HG02884 (cell line): ENCODE measurements around the gene ERC2.

Source experiments
- ATAC-seq: cut with Tn5 transposase; IDR thresholded peaks from one replicate; pipeline ENCODE4 v1.9.1; 2021; ENCODE audit warnings: mild to moderate bottlenecking, moderate library complexity; ENCODE audit not compliant: unreplicated experiment

The ERC2 gene

DNA sequence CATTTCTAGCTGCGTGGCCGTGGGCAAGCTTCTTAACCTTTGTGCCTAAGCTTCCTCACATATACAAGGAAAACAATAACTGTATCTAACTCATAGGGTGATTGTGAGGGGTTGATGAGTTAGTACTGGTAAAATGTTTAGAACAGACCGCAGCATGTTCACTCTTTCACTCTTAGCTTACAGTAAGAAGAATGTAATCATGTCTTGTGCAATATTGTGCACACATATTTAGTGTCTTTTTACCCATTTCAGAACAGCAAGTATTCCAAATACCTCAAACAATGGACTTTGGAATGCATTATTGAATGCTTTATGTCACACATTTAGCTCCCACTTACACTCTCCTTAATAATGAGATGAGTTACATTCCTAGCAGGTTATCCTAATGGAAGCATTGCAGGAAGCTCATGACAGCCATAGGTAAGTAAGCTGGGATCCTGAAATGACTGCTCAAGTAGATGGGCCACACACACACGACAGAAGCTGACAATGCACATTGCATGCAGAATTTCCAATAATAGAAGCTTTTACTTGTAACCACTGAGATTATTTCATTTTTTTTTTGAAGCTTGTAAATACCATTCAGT lies 512.3 kb downstream of the ERC2 start:
- no peak for ATAC-seq

DNA sequence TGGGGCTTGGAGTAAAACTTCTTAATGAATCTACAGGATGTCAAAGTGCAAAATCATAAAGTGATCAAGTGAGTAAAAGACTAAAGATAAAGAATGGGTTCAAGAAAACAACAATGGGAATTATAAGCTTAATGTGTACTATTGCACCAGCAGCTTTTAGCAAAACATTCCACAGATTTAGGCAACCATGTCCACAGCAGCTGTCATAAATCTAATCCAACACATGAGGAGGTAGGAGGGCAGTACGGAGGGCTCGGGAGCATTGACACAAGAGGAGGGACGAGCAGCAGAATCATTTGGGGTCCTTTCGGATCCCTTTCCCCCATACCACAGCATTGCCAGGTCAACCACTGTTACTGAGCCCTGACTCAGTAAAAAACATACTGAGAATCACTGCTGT lies 516.9 kb downstream of the ERC2 start:
- no peak for ATAC-seq

DNA sequence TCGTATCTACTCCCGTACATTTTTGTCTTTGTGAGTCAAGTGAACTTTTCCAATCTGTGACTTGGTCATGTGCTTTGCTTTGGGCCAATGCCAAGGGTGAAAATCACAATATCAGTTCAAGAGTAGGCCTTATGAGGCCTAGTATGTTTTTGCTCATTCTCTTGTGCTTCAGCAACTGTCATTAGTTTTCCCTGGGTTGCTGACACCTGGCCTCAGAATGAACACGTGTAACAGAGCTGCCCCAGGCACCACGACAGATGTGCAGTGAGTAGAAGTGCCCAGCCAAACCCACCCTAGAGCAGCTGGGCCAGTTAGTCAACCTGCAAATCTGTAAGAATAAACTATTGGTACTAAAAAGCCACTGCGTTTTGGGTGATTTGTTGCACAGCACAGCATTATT lies 520.9 kb downstream of the ERC2 start:
- no peak for ATAC-seq

DNA sequence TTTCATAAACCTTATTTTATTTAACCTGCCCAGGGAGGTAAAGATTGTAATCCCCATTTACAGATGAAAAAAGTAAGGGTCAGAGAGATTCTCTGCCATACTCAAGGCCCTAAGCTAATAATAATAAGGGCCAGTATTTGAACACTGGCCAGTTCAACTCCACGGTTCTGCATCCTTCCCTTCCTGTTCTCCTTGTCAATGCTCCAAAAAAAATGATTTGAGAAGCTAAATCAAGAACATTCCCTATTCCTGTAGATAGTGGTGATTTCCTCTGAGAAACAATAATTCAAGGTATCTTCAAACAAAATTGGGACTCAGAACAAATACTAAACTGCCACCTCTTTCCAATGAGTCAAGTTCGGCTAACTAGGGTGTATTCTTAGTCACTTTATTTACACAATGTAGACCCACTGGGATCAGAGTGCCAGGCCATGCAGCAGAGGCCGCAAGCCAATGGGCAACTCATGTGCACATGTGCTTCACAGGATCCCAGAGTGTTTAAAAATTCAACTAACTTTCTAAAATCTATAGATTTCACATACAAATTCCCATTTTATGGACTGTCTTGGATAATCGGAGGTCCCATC lies 521.6 kb downstream of the ERC2 start:
- ATAC-seq = no peak

DNA sequence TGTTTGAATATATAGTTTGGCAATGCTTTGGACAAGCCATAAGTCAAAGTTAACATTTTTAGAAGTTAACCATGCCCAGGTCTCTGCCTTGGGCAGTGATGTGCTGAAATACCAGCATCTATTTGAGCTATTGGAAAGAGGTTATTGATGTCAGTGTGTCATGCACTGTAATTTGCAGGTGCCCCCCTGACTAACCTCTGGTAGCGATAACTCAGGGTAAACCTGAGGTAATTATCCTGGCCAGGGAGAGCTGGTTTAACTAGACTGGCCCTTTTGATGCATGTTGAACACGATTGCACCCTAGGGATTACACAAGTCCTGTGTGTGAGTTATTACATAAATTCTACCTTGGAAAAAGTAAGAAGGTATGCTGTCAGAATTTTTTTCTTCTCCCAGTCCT lies 525.4 kb downstream of the ERC2 start:
- no peak for ATAC-seq

DNA sequence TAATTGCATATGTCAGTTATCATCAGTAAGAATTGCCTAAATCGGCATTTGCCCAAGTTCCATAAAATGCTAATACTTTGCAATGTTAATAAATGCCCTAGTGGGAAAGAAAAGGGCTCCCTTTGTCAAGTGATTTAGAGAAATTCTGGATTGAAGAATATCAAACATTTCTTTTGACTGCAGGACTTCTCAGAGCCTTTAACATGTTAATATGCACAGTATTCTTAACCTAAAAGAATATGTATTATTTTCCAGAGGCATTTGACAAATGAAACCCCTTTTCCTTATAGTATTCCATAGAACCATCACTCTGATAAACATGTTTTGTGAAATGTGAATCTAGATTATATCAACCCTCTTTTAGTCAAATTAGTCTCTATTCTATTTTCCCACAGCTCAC lies 529.0 kb downstream of the ERC2 start:
- no peak for ATAC-seq

DNA sequence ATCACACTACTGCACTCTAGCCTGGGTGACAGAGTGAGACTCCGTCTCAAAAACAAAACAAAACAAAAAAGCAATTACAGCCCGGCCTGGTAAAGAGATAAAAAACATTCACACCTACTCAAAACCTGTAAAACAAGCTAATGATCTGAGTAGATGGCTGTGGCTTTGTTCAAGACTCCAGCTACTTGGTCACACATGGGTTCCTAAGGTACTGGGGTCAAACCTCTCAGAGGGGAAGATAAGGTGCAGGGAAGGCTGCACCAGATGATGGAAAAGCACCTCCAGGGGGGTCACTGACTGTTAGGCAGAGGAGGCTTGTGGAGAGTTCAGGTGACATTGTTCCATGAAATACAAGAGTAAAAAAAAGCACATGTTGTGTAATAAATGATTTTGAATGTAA lies 531.0 kb downstream of the ERC2 start:
- no peak for ATAC-seq

DNA sequence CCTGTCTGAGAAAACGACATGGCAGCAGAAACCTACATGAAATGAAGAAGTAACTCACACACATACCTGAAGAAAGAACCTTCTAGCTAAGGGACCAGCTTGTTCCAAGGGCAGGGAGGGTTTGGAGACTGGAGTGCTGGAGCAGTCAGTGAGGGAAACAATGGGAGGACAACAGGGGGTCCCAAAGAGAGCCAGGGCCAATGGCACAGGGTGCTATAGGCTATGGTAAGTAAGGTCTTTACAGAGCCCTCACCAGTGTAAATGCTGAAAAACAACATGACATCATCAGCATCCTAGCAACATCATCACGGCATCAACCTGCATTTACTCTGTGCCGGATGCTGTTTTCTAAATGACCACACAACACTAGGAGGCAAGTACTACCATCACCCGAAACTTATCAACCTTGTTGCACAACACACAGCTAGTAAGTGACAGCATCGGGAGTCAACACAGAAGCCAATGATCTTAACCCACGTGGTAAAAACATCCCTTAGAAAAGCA lies 531.7 kb downstream of the ERC2 start:
- ATAC-seq = no peak

DNA sequence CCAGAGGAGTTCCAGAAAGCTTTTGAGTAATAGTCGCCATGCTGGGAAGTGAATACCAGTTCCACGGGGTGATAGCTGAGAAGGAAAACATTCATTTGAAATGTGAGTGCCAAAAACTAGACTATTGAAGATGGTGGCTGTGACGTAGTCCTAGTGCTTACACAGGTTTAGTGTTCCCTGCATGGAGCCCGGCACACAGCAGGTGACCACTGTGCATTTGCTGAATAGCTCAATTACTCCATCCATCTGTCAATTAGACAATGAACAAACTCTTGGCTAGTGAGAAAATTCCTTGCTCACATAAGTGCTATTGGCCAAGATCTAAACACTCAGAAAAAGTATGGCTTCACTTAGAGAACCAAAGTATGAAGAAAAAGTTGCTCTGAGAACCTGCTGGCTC lies 533.0 kb downstream of the ERC2 start:
- no peak for ATAC-seq

DNA sequence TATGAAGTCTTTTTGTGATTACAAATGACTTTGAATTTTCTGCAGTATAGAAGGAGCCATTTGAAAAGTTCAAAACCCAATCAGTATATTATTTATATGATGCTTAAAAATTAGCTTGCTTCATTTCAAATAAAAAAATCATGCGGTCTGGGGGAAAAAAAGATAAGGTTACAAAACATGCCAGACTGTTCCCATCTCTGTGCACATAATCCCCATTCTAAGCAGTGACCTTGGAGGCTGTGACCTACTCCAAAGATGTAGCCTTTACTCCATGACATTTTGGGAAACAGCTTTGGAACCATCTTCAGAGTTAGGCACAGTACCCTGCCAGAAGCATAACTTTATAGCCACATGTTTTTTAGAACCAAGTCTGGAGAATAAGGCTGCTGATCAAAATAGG lies 533.5 kb downstream of the ERC2 start:
- ATAC-seq = no peak

DNA sequence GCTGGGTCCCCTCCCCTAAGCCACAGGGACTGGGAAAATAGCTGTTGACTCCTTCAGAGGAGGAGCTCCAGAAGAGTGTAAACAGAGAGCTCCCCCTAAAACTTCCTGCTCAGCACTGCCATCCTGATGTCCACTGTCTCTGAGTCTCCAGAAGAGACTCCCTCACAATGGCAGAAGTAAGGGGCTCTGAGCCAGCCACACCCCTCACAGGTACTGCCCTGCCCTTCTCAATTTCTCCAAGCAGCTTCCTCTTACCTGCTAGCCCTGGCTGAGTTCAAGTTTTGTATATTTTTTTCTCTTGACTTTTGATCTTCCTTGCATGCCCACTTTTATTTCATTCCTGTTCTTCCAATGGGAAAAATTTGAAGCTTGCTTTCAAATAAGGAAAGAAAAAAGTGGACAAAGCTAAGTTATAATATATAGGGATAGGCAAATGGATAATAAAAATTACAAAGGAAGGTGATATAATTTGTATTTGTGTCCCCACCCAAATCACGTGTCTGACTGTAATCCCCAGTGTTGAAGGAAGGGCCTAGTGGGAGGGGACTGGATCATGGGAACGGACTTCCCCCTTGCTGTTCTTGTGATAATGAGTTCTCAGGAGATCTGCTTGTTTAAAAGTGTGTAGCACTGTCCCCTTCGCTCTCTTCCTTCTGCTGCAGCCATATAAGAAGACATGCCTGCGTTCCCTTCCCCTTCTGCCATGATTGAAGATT lies 539.0 kb downstream of the ERC2 start:
- no peak for ATAC-seq

DNA sequence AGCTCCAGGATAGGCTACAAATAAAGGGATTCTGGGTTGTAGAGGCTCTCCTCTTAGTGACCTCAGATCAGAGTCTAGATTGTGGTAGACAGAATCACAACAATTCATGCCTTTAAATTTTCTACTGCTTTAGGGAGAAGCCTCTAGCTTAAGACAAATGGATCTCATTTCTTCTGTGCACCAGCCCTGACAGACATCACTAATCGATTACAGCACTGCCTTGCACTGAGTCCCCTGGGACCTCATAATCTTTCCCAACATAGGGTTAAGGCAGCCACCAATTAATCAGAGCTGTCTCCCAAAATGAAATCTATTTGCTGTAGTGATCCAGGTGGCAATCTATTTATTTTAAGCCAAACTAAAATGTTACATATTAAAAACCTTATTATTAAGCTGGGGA lies 544.6 kb downstream of the ERC2 start:
- no peak for ATAC-seq

DNA sequence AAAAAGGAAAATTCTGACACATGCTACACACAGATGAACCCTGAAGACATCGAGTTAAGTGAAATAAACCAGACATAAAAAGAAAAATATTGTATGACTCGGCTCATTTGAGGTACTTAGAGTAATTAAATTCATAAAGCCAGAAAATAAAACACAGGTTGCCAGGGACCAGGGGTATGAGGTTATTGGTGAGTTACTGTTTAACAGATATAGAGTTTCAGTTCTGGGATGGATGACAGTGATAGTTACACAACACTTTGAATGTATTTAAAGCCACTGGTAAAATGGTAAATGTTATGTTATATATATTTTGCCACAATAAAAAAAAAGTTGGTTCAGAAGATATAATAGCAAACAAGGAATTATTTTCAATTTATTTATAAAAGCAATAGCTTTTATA lies 545.1 kb downstream of the ERC2 start:
- no peak for ATAC-seq

DNA sequence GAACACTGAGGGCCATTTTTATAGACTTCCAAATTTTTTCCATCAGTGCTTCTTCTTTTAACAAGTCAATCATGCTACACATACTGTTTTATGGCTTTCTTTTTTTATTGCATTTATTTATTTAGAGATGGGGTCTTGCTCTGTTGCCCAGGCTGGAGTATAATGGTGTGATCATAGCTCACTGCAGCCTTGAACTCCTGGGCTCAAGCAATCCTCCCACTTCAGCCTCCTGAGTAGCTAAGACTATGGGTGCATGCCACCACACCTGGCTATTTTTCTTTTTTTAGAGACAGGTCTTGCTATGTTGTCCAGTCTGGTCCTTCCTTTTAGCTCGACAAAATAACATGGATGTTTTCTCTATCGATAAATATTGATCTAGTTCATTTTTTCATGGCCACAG lies 555.4 kb downstream of the ERC2 start:
- ATAC-seq = no peak

DNA sequence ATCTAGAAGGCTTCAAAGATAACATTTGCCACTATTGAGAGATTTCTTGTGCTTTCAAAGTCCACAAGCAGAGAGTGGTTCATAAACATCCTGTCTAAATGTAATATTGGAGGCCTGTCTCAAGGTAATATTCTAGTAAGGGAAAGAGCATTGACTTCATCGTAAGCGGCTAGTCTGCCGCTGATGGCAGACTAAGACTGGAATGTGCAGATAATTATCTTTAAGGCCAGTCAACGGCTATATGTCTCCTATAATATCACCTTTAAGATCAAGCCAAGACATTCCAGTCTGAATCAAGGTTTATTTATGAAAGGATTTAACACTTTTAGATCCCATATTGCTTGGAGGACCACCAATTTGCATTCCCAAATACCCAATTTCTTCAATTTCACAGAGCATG lies 557.0 kb downstream of the ERC2 start:
- ATAC-seq = no peak

DNA sequence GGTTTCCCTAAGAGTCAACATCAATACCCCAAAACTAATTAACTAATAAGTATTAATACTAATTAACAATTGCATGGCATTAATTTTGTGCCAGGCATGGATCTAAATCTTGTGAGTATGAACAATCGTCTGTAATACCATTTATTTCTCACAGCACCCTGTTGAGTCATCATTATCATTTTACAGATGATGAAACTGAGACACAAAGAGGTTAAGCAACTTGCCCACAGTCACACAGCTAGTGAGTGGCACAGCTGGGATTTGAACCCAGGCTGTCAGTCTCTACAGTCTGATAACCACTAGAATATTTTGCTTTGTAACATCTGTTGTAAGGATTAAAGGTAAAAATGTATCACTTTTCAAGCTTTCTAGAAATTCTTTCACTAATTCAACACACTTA lies 557.7 kb downstream of the ERC2 start:
- no peak for ATAC-seq

DNA sequence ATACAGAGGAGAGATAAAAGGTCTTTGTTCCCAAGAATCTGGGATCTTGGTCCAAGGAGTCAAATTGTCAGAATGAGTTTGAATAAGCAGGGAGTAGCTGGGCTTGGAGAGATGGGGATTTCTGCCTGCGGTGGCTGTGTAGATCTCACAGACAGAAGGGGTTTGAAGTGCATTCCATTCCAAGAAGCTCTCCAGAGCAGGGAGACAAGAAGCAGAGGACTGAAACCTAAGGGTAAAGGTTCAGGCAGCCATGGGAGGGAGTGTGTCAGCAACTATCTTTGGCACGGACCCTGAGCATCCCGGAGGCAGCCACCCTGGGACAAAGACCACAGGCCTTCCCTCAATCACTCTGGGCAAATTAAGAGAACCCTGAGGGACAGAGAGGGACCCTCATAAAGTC lies 558.9 kb downstream of the ERC2 start:
- ATAC-seq = no peak

DNA sequence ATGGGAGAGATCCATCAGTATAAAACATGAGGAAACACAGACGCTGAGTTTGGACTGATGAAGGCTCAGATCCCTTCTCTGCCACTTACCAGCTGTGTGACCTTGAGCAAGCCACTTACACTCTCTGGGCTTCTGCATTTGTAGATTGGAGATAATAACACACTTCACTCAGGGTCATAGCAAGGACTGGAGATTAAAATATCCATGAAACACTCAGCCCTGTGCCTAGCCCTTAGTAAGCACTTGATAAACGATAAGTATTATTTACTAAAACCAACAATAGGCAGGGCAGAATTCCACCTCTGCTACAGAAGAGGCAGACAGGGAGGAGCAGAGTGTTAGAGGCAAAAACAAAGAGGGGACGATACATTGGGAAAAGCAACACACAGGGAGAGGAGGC lies 560.7 kb downstream of the ERC2 start:
- ATAC-seq = no peak

DNA sequence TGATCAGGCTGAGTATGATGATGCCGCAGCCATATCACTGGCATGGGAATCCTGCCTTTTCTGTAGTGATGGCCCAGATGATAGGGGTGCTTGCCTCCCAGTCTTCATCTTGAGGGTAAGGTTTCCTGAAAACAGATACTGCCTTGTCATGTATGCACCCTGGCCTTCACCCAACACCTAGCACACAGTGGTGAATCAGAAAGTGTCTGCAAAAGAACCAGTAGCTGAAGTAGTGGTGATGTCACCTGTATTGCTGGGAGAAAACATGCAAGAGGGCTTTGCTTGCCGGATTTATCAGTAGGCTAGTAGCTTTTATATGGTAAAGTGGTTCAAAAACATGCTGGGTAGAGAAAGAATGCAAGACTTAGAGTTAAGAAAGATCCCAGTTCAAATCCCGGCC lies 561.4 kb downstream of the ERC2 start:
- no peak for ATAC-seq

DNA sequence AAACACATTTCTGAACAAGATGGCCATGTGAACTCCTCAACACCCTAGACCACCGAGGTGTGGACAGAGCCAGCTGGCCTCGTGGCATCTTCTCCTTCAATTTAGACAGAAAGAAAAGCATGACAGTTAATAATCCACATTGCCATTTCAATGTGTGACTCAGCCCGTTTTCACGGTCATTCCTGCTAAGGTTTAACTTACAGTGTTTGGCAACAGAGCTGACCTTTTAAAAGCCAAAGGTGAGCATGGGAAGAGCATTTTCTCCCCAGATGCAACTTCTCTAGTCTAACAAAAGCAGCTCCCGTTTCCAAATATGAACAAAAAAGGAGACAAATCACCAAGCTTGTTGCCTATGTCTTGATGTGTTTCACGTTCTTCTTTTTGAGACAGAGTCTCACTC lies 563.6 kb downstream of the ERC2 start:
- no peak for ATAC-seq

DNA sequence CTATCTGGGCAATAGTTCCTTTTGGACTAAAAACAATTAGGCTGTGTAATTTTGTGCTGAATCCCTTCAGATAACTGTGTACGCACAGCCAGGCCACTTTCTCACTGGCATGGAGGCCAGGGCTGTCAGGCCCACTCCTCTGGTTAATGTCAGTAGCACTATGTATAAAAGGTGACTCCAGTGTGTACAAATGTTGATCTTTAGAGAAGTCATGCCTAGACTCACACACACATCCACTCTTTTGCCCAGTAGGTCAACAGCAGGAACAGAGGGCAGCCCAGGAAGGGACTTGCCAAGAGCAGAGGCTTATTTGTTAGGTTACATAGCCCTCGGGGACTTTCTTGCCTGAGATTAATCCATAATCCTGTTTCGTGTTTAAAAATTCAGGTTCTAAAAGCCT lies 564.6 kb downstream of the ERC2 start:
- ATAC-seq = no peak

DNA sequence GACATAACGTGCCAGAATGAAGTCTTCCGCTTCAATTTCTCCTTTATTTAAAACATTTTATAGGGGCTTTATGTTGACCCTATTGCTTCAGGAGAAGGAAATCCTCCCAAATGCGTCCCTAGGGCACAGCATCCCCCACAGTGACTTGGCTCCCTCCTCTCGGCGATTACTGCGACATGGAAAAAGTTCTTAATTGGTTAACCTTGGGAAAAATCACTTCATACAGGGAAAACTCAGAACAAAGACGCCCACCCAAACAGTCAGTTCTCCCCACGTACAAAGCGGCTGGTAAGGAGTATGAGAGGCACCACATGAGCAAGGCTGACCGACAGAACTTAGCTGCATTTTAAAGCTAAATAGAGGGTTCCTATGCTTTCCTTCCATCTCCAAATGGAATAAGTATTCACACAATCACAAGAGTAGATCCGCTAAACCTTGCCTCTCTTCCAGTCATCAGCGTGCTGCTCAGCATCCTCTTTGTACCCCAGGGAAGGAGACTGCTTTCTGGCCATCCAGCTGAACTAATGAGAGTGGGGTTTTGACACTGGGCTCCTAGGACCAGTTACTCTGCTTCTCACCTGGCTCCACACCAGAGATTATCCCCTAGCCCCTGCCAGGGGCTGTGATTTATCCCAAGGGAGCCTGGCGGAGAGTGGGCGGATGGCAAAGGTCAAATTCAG lies 565.9 kb downstream of the ERC2 start:
- ATAC-seq = no peak
